HepG2 (cell line): ENCODE measurements around the gene ATOH8. TPM values are rescaled to one million over a fixed set of nuclear protein-coding genes. Genes with fewer than 3 reads are reported as not detected.

Source experiments
- ATAC-seq: fragments of 200-7000 bp; cut with Tn5 transposase; 3 replicates; pipeline ENCODE4 v1.9.1; 2020; ENCODE audit warnings: mild to moderate bottlenecking, moderate library complexity
- BruUV-seq: library from RNA; stranded (reverse); fragments of 400-500 nt; replicated peaks from 2 replicates; lab custom pipeline; 2021; lab: Mats Ljungman, UMichigan
- CTCF ChIA-PET: fragments of 300-600 bp; formaldehyde crosslinking; extraction: SDS; loops from one replicate; lab custom pipeline; 2021; ENCODE audit warnings: low total read pairs, inconsistent platforms, low intra/inter-chr PET ratio; lab: Yijun Ruan, JAX
- POLR2A ChIA-PET: fragments of 350-600 bp; sonication (Branson Sonifier 250); formaldehyde crosslinking; loops from one replicate; lab custom pipeline; 2020; ENCODE audit warnings: antibody characterized with exemption, inconsistent platforms; lab: Yijun Ruan, JAX
- DNase-seq: peaks from one replicate; pipeline ENCODE4 v3.0.0-alpha.2; 2015; ENCODE audit warnings: low spot score
- FAIRE-seq: peaks from 3 replicates; lab custom pipeline; 2011; peaks lifted over from hg19 to GRCh38; lab: Jason Lieb, UNC
- H2AFZ ChIP-seq: one replicate; pipeline ENCODE4 v1.6.1; 2011; ENCODE audit warnings: low read length, inconsistent platforms
- H3K27ac ChIP-seq: fragments of 300-600 bp; 3 replicates; pipeline ENCODE4 v1.8.0; 2011; ENCODE audit warnings: mixed run types, mild to moderate bottlenecking, mixed read lengths, low read length, inconsistent platforms; ENCODE audit not compliant: insufficient read depth; ENCODE audit errors: extremely low read length
- H3K27me3 ChIP-seq, 2 experiments: fragments of 200-600 bp in 1 of 2; 2 replicates in 1 of 2; 3 replicates in 1 of 2; pipeline versions ENCODE4 v1.6.0 to v1.8.0; 2011; ENCODE audit warnings: low read length in 2 of 2, mild to moderate bottlenecking in 2 of 2, moderate library complexity in 2 of 2, inconsistent platforms in 1 of 2; ENCODE audit not compliant: insufficient read depth in 2 of 2, control insufficient read depth in 1 of 2
- H3K36me3 ChIP-seq, 2 experiments: fragments of 200-600 bp in 1 of 2; replicated peaks in 1 of 2; 2 replicates in 1 of 2; 3 replicates in 1 of 2; pipeline versions ENCODE4 v1.5.1 to v1.8.0; 2011; ENCODE audit warnings: low read length in 2 of 2, inconsistent platforms in 1 of 2; ENCODE audit not compliant: insufficient read depth in 2 of 2, control insufficient read depth in 1 of 2
- H3K4me1 ChIP-seq: 2 replicates; pipeline ENCODE4 v1.5.1; 2012; ENCODE audit warnings: low read length, inconsistent platforms; ENCODE audit not compliant: insufficient read depth
- H3K4me2 ChIP-seq: 2 replicates; pipeline ENCODE4 v1.6.0; 2011; ENCODE audit warnings: low read depth, low read length, inconsistent platforms
- H3K4me3 ChIP-seq, 3 experiments: fragments of 200-600 bp in 1 of 3; sonication (generic), shearing (Covaris generic) in 1 of 3; replicated peaks in 1 of 3; 2 replicates each; pipeline ENCODE4 v1.5.1; 2011 to 2016; ENCODE audit warnings: low read length in 3 of 3, inconsistent platforms in 2 of 3, low read depth in 2 of 3, mild to moderate bottlenecking in 2 of 3, control low read depth in 1 of 3, mixed read lengths in 1 of 3; ENCODE audit not compliant: insufficient read depth in 1 of 3
- H3K79me2 ChIP-seq: one replicate; pipeline ENCODE4 v1.6.1; 2011; ENCODE audit warnings: low read length, inconsistent platforms; ENCODE audit not compliant: insufficient read depth
- H3K9ac ChIP-seq: 2 replicates; pipeline ENCODE4 v1.6.0; 2011; ENCODE audit warnings: mild to moderate bottlenecking, low read depth, low read length, inconsistent platforms; ENCODE audit not compliant: insufficient read depth
- H3K9me3 ChIP-seq: 2 replicates; pipeline ENCODE4 v1.5.1; 2012; ENCODE audit warnings: mild to moderate bottlenecking, low read length
- H4K20me1 ChIP-seq: 2 replicates; pipeline ENCODE4 v1.6.0; 2011; ENCODE audit warnings: inconsistent platforms, mild to moderate bottlenecking, low read length, moderate library complexity; ENCODE audit not compliant: insufficient read depth
- HMGXB3 ChIP-seq: sonication (generic); formaldehyde crosslinking; IDR thresholded peaks from 2 replicates; pipeline ENCODE4 v1.4.0; 2020; ENCODE audit warnings: missing genetic modification reagents, borderline replicate concordance
- PHF5A ChIP-seq: IDR thresholded peaks from one replicate; pipeline ENCODE4 v1.6.1; 2018; ENCODE audit warnings: low read depth, missing genetic modification reagents; ENCODE audit not compliant: unreplicated experiment
- ZNF775 ChIP-seq: sonication (generic); formaldehyde crosslinking; IDR thresholded peaks from 2 replicates; pipeline ENCODE4 v1.4.0; 2020; ENCODE audit warnings: missing genetic modification reagents, mild to moderate bottlenecking, moderate library complexity, borderline replicate concordance
- ZNF839 ChIP-seq: sonication (generic); formaldehyde crosslinking; IDR thresholded peaks from 2 replicates; pipeline ENCODE4 v1.4.0; 2020; ENCODE audit warnings: missing genetic modification reagents, mild to moderate bottlenecking, borderline replicate concordance
- WGBS: methylation state at CpG from one replicate; pipeline ENCODE4 v1.1.6; 2017; ENCODE audit warnings: low lambda C conversion rate; 5-methylcytosine and 5-hydroxymethylcytosine counted together
- in situ Hi-C: cut with HindIII; loops from 2 replicates; pipeline ENCODE4 v1.10.0; 2017; ENCODE audit warnings: low pct_unique_long_range_greater_than_20kb; ENCODE audit not compliant: extremely low pct_ligation_motif_present
- intact Hi-C: fragments of 100-400 bp; cut with micrococcal nuclease; formaldehyde crosslinking; loops from one replicate; pipeline ENCODE4 v1.10.0; 2022; ENCODE audit not compliant: unreplicated experiment
- polyA plus RNA-seq, 8 experiments: library from polyadenylated mRNA; depleted of rRNA in 3 of 8; stranded (reverse) in 7 of 8; unstranded in 1 of 8; fragments of >200 nt; fragmentation: Illumina TruSeq in 4 of 8; extraction: Trizol in 4 of 8; gene quantifications; 2 replicates each; pipeline versions ENCODE4 v1.2.1 to v1.2.3, GENCODE V29; 2011 to 2016; ENCODE audit warnings: low read depth in 4 of 8, missing spikeins in 1 of 8, mixed read lengths in 1 of 8; ENCODE audit not compliant: insufficient read depth in 1 of 8
- total RNA-seq, 5 experiments: library from RNA; depleted of rRNA; stranded (reverse); fragments of >200 nt; fragmentation: Illumina TruSeq; extraction: Trizol; gene quantifications; 2 replicates each; pipeline ENCODE4 v1.2.3, GENCODE V29; 2016; ENCODE audit warnings: low read depth in 1 of 5

Gene ATOH8
- total and polyA plus RNA-seq, 2 of the 13 experiments (the other 11 are each of a cell fraction or from before 2014, with no cell fraction given) = 0.13 to 0.61 TPM

- no peak overlapping the region for H3K9ac ChIP-seq
- no peaks in the 10 kb centered on the region for H4K20me1 ChIP-seq
- ChIA-PET CTCF (no interaction called here), POLR2A (no interaction called here)
- no peaks in the 10 kb centered on the region for H3K79me2 ChIP-seq
- no peak overlapping the region for H3K27ac ChIP-seq
- FAIRE-seq = no peak
- 0 out of 5 replicates have a peak, but pooled peaks cover 0 to 7% of the 10 kb centered on the region in 2 experiments for H3K27me3 ChIP-seq
- intact Hi-C loops (no loop called here), in situ Hi-C loops (no loop called here)
- TF ChIP-seq HMGXB3 (CRISPR knock-in tag) = no peak
- no peak for TF ChIP-seq ZNF775
- no peak for TF ChIP-seq ZNF839
- TF ChIP-seq PHF5A = no peak
- no peaks in the 10 kb centered on the region for H3K36me3 ChIP-seq
- no peak overlapping the region for H3K4me2 ChIP-seq
- peaks cover 56% of the 10 kb centered on the region for H3K4me1 ChIP-seq
- no peak for ATAC-seq
- no TSS peak for BruUV-seq
- no peak for DNase-seq
- no peak overlapping the region for H2AFZ ChIP-seq
- H3K9me3 ChIP-seq = no peaks in the 10 kb centered on the region
- 48% methylated on average over 3 of the region's 3 CpGs for WGBS
- no peak overlapping the region for H3K4me3 ChIP-seq
Measured at GRCh38 chr2:85807756-85808155, 54.0 kb downstream of the ATOH8 start.
